COLO829 (cell line): ENCODE measurements around the gene RNF212.
"Not testable (repeated sequence)": the region's sequence is repeated elsewhere in the genome, so short reads cannot be mapped to it uniquely, and the experiment has no call there.

ENCODE experiments used
- DNase-seq: peaks from one replicate; pipeline ENCODE4 v3.0.0; 2012; ENCODE audit warnings: low spot score

The RNF212 gene, protein sequence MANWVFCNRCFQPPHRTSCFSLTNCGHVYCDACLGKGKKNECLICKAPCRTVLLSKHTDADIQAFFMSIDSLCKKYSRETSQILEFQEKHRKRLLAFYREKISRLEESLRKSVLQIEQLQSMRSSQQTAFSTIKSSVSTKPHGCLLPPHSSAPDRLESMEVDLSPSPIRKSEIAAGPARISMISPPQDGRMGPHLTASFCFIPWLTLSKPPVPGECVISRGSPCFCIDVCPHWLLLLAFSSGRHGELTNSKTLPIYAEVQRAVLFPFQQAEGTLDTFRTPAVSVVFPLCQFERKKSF

GRCh38 chr4:1113311-1114009 lies at the start of gene RNF212:
Gene RNF212 (minus strand): TSS chr4:1113564. CDS start chr4:1113464, 100 bp downstream.
- no peak for DNase-seq

DNA sequence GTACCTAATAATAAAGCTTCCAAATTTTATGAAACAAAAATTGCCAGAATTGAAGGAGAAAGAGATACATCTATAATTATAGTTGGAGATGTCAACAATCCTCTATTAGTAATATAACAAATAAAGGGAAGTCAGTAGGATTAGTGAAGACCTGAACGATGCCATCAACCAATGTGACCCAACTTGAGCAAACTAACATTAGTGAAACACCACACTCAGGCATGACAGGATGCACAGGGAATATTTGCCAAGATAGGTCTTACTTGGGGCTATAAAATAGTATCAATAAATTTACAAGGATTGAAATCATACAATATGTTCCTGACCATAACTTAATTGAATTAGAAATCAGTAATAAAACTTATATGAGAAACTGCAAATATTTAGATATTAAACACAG lies 47.0 kb upstream of the RNF212 start:
- no peak for DNase-seq

DNA sequence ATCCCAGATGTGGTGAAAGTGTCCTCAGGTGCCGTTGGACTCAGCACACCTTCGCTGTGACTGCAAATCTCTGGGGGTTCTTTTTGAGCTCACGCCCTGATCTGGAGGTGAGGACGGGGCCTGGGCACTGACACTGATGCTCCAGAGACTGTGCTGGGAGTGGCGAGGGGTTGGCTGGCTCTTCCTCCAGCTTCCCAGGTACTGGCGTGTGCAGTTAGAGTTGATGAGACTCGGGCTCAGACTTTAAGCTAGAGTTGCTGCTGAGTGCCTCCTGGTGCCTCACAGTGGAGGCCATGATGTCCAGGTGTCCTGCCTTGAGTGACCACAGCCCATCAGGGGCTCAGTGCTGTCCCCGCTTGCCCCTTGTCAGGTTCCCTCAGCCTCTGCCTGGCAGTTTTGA lies 42.7 kb upstream of the RNF212 start:
- DNase-seq: no peak

- no peak for DNase-seq
Observed at GRCh38 chr4:1155314-1155713, 42.0 kb upstream of the RNF212 start.

- peak; percentile 26 for DNase-seq
Observed at GRCh38 chr4:1154523-1155182, 41.3 kb upstream of the RNF212 start.

DNA sequence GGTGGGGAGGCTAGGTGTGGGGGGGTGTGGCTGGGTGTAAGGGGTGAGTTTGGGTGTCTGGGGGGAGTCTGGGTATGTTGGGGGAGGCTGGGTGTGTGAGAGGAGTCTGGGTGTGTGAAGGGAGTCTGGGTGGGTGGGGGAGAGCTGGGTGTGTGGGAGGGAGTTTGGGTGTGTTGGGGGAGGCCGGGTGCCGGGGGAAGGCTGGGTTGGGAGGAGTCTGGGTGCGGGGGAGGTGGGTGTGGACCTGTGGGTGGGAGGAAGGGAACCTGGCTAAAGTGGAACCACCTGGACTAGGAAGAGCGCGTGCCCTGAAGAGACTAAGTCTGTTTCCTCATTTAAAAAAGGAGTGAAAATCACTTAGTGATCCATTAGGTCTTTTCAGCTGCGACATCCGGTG lies 40.8 kb upstream of the RNF212 start:
- DNase-seq: no peak

DNA sequence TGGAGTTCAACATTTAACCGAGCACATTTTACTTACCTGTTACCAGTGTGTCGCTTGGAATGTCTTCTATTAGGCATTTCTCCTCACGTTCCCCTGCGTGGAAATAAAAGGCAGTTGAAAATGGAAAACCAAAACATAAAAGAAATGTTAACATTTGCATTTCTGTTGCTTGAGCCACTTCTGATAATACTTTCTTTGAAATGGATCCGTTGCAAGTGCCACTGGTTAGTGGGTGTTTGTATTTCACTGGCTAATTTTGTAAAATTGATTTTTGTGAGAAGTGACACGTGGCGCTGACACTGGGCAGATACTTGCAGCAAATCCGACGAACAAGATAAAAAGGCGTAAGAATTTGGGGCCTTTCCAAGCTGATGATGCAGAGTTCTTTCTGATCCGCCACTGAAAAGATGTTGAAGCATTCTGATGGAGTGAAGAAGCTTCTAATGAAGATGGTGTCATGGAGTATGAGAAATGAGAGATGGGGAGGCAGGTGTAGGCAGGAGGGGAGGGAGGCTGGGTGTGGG lies 40.3 kb upstream of the RNF212 start:
- no peak for DNase-seq

DNA sequence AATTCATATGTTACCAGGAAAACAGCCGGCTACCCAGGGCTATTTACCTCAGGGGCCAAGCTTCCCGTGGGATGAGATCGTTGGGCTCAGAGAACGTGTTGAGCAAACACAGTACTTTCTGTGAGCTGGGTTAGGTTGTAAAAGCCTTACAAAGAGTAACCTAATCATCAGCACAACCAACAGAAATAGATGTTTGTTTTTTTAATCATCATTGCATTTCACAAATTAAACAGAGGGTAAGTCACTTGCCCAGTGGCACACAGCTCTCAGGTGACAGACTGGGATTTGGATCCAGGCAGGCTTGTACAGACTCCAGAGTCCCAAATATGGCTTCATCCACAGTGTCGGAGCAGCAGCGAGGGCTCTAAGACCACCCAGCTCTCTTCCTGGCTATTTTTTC lies 38.9 kb upstream of the RNF212 start:
- DNase-seq: no peak

GRCh38 chr4:1151541-1151940 lies 38.2 kb upstream of the RNF212 start:
- DNase-seq: no peak

DNA sequence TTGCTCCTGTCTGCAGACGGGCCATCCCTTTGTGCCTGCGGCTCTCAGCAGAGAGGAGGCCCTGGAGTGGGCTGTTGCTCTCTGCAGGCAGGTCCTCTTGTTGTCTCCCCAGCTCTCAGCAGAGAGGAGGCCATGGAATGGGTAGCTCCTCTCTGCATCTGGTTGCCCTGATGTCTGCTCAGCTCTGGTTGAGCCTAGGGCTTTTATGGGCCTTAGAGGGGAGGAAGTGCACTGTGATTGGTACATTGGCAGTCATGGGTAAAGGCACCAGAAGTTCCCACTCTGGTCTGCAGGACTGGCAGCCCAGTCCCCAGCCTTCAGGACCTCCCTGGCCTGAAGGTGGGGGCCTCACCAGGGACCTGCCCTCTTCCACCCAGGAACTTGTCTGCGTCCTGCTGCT lies 37.5 kb upstream of the RNF212 start:
- DNase-seq: no peak

GRCh38 chr4:1139860-1140259 lies 26.5 kb upstream of the RNF212 start:
- DNase-seq: no peak

- DNase-seq: no peak
Observed at GRCh38 chr4:1137850-1138249, 24.5 kb upstream of the RNF212 start.

DNA sequence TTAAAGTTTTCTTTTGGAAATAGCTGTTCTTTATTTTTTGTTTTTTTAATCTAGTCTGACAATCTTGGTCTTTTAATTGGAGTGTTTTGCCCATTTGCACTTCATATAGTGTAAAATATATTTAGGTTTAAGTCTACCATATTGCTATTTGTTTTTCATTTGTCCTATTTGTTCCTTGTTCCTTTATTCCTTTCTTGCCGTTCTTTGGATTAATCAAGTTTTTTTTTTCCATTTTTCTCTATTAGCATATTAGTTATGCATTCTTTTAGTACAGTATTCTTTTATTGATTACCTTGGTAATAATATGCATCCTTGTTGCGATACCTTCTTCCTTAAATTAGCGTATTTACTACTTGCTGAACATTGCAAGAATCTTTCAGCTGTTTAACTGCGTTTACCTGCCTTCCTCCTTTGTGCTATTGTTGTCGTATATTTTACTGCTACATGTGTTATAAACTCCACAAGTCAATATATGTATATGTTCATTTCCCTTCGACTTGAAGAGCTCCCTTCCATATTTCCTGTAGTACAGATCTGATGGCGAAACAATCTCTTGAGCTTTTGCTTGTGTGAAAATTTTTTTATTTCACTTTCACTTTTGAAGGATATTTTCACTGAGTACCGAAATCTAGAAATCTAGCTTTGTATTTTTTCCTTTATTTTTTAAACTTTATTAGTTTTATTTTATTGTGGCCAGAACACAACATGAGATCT lies 23.9 kb upstream of the RNF212 start:
- no peak for DNase-seq

GRCh38 chr4:1136048-1136447 lies 22.7 kb upstream of the RNF212 start:
- DNase-seq: no peak

DNA sequence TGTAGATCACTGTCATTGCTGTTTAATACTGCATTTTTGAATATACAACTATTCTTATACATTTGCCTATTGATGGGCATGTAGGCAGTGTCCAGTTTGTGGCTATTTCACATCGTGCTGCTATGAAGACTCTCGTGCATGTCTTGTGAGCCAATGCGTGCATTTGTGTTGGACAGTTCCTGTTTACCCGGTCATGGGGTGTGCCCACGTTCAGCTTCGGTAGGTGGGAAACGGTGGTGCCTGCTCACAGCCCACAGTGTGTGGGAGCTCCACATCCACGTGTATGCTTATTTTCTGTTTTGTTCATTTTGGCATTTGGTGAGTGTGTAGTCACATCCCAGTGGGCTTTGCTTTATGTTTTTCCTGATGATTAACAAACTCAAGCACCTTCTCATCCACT lies 19.7 kb upstream of the RNF212 start:
- DNase-seq: no peak

DNA sequence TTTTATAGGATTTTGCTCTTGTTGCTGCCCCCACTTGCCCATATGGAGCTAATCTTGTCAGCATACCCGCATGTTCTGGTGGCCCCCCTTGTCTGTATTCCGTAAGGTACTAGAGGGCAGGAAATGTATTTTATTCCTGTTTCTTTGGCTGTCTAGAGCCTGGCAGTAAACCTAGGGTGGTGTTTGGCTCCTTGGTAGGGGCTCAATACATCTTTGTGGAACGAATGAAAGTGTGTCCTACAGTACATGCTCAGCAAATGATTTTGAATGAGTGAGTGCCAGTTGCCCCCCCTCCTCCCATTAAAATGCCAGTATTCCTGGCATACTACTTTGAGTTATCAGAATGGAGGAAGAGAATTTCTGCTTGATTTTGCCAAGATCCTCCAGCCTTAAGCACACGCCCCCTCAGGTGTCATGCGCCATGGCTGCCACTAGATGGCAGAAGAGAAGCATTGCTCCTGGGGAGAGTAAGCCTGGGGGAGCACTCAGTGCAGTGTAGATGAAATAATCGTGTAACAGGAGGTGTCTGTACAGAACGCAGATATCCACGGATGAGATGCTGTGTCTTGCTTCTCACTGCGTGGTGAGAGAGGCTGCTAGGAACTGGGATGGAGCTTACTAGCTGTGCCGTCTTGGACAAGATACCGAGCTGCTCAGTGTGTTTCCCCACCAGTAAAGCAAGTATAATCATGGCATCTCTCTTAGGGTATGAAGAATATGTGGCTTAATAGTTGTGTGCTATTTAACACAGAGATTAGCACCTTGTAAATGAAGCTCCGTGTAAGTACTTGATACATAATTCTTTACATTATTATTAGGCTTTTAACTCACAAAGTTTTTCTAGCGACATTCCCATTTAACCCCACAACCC lies 17.2 kb upstream of the RNF212 start:
- DNase-seq: peak; percentile 56

DNA sequence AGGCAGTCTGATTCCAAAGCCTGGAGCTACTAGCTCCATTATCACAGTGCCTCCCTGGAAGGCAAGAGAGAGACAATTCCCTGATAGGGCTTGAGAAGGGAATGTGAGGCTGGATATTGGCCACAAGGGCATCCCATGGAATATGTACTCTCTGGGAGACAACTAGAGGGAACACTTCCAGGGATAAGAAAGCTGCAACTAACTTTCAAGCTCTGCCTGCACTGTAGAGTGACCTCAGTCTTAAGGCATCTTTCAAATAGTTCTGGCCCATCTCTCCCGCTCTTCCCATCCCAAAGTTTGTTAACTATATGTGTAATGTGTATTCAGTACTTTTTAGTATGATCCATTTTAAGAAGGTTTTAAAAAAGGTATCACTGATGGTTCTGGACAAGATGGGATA lies 13.1 kb upstream of the RNF212 start:
- no peak for DNase-seq

DNA sequence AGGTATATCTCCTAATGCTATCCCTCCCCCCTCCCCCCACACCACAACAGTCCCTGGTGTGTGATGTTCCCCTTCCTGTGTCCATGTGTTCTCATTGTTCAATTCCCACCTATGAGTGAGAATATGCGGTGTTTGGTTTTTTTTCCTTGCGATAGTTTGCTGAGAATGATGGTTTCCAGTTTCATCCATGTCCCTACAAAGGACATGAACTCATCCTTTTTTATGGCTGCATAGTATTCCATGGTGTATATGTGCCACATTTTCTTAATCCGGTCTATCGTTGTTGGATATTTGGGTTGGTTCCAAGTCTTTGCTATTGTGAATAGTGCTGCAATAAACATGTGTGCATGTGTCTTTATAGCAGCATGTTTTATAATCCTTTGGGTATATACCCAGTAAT lies 12.1 kb upstream of the RNF212 start:
- not testable (repeated sequence) for DNase-seq

DNA sequence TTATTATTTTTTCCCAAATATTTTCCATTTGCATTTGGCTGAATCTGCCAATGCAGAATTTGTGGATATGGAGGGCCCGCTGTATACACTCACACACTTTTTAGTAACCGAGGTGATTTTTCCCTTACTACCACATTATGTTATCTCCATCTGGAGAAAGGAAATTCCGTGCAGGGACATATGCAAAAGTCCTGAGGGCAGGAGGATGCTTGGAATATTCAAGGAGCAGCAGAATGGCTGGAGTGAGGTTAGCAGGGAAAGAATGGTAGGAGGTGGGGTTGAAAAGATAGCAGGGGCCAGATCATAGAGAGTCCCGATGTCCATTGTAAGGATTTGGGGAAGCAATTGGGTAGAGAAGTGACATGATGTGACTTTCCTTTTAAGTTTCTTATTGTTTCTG lies 11.5 kb upstream of the RNF212 start:
- no peak for DNase-seq

DNA sequence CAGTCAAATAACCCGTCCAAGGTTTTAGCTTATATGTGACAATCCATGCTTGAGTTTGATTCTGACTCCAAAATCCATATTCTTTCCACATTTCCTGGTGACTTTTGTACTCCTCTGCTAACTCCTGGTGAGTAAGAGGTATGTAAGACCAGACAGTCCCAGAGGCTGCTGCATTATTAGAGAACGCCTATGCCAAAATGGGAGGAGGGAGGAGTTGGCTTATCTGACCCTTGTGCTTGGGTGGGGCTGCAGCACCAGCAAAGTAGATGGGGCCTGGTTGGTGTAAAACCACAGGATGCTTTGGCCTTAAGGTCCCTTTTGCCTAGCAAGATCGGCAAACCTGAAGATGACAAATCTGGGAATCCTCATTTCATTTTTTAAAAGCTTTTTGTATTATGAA lies 9.1 kb upstream of the RNF212 start:
- DNase-seq: no peak

GRCh38 chr4:1116838-1117237 lies 3.5 kb upstream of the RNF212 start:
- no peak for DNase-seq
